BJ (cell line): ENCODE data around the gene FAM83D. TPM values are rescaled to one million over a fixed set of nuclear protein-coding genes. Genes with fewer than 3 reads are reported as not detected.

Source experiments
- CTCF ChIA-PET: fragments of 350-600 bp; formaldehyde crosslinking; extraction: SDS; loops from one replicate; lab custom pipeline; 2021; ENCODE audit warnings: antibody characterized with exemption, inconsistent platforms; lab: Yijun Ruan, JAX
- POLR2A ChIA-PET: fragments of 300-600 bp; sonication (Branson Sonifier 250); formaldehyde crosslinking; extraction: SDS; loops from one replicate; lab custom pipeline; 2021; ENCODE audit warnings: antibody characterized with exemption; lab: Charles Lee
- DNase-seq: peaks from one replicate; pipeline ENCODE4 v3.0.0-alpha.2; 2011; ENCODE audit warnings: low read depth
- H3K27me3 ChIP-seq: 2 replicates; pipeline ENCODE4 v1.6.0; 2011; ENCODE audit warnings: low read length; ENCODE audit not compliant: control insufficient read depth, insufficient read depth
- H3K36me3 ChIP-seq: 2 replicates; pipeline ENCODE4 v1.5.1; 2011; ENCODE audit warnings: low read length; ENCODE audit not compliant: control insufficient read depth, insufficient read depth
- H3K4me3 ChIP-seq: 2 replicates; pipeline ENCODE4 v1.5.1; 2011; ENCODE audit warnings: low read depth, mild to moderate bottlenecking, control low read depth, low read length
- CTCF ChIP-seq: IDR thresholded peaks from 2 replicates; pipeline ENCODE4 v1.5.1; 2011; ENCODE audit warnings: low read depth, mild to moderate bottlenecking, control low read depth, inconsistent platforms, low read length, moderate library complexity; ENCODE audit not compliant: insufficient read depth
- polyA plus RNA-seq: library from polyadenylated mRNA; depleted of rRNA; stranded (reverse); fragments of >200 nt; gene quantifications from 2 replicates; pipeline ENCODE4 v1.2.3, GENCODE V29; 2011

Gene FAM83D
- polyA plus RNA-seq, 1 experiment: 40.1 TPM

GRCh38 chr20:38947931-38948362 is 21.7 kb downstream of the FAM83D start:
- Histone ChIP-seq H3K27me3 (no peaks in the 10 kb centered on the region), H3K36me3 (peaks cover 3% of the 10 kb centered on the region), H3K4me3 (no peak overlapping the region)
- CTCF ChIA-PET: no interaction called here
- no peak for DNase-seq
- POLR2A ChIA-PET: no interaction called here
- TF ChIP-seq CTCF: no peak

- no peak for TF ChIP-seq CTCF
- DNase-seq: no peak
- POLR2A ChIA-PET: no interaction called here
- no peaks in the 10 kb centered on the region for H3K27me3 ChIP-seq
- peaks cover 3% of the 10 kb centered on the region for H3K36me3 ChIP-seq
- CTCF ChIA-PET: interaction anchor here (1.4 kb wide), 1 partner anchor 79 kb away, joined by 3 read pairs; no protein-coding TSS in a partner anchor
- no peak overlapping the region for H3K4me3 ChIP-seq
Measured at GRCh38 chr20:38950254-38950653, 24.0 kb downstream of the FAM83D start.

GRCh38 chr20:38951611-38952010 is 25.4 kb downstream of the FAM83D start:
- Histone ChIP-seq H3K27me3 (no peaks in the 10 kb centered on the region), H3K36me3 (peaks cover 3% of the 10 kb centered on the region), H3K4me3 (no peak overlapping the region)
- no peak for TF ChIP-seq CTCF
- DNase-seq: no peak
- CTCF ChIA-PET: no interaction called here
- POLR2A ChIA-PET: no interaction called here

GRCh38 chr20:38952153-38952552 is 25.9 kb downstream of the FAM83D start:
- CTCF ChIA-PET: no interaction called here
- Histone ChIP-seq H3K4me3 (no peak overlapping the region), H3K27me3 (no peaks in the 10 kb centered on the region), H3K36me3 (peaks cover 3% of the 10 kb centered on the region)
- TF ChIP-seq CTCF: no peak
- POLR2A ChIA-PET: no interaction called here
- DNase-seq: no peak

- Histone ChIP-seq H3K4me3 (no peak overlapping the region), H3K27me3 (no peaks in the 10 kb centered on the region), H3K36me3 (peaks cover 3% of the 10 kb centered on the region; the same call in 1 of the 2 replicates)
- TF ChIP-seq CTCF: no peak
- no peak for DNase-seq
- CTCF ChIA-PET: no interaction called here
- POLR2A ChIA-PET: no interaction called here
Measured at GRCh38 chr20:38953630-38954340, 27.6 kb downstream of the FAM83D start.
